Activated CD4-positive, alpha-beta T cell treated with anti-CD3 and anti-CD28 coated beads, Interleukin-2, amount 50 U/mL, for 4 hours (primary cell): ENCODE measurements around the gene HOXA3.

Source experiments
- DNase-seq, 2 experiments: peaks; one replicate each; pipeline ENCODE4 v3.0.0-alpha.2; 2020

HOXA3 gene

DNA sequence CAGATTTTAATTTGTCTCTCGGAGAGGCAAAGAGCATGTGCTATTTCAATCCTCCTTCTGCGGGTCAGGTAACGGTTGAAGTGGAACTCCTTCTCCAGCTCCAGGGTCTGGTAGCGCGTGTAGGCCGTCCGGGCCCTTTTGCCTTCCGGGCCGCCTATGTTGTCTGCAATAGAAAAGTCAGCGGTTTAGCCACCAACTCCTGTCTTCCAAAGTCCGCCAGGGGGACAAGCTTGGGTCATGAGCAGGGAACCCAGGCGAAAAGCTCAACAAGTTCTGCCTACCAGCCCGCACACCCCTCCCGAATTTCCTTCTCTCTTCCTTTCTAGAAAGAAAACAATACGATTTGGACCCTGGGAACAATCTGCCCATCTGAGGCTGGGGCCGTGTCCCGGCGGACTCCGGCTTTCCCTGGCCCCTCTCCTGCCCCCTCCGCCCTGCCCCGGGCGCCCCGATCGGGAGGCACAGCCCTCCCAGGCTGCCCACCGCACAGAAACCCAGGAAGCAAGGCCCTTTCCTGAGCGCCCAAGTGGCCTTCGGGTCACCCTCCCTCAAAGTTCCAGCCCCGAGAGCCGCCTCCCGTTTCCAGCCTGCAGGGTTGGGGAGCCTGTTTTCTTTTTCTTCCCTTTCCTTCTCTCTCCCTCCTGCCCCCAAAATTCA, 10.3 kb downstream of the HOXA3 start:
- no peak for DNase-seq

DNA sequence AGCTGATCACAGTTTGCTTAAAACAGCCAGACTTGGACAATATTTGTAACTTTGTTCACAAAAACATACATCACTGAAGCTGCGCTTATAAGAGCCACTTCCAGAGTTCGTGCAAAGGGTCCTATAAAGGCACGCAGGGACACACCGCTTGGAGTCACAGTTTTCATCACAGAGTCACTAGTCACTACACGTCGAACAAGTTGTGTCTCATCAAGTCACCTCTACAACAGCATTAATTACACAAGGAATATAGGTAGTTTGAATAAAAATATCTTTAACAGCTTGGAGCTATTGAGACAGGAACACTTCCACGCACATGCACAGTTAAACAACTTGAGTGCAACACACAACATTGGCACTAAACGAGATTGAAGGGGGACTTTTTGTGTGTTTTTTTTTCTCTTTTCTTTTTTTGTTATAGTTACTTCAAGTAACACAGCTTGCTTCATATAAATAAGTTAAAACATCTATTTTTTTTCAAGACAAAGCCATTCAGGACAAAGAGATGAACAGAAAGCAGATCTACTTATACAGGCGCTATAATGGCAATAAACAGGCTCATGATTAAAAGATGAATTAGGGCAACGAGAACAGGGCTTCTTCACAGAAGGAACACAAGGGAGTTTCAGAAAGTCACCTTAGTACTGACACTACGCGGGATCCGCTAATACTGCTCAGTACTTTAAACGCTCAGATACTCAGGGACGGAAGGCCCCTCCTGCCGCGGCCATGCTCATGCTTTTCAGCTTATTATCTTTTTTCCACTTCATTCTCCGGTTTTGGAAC, 11.1 kb downstream of the HOXA3 start:
- DNase-seq: no peak

DNA sequence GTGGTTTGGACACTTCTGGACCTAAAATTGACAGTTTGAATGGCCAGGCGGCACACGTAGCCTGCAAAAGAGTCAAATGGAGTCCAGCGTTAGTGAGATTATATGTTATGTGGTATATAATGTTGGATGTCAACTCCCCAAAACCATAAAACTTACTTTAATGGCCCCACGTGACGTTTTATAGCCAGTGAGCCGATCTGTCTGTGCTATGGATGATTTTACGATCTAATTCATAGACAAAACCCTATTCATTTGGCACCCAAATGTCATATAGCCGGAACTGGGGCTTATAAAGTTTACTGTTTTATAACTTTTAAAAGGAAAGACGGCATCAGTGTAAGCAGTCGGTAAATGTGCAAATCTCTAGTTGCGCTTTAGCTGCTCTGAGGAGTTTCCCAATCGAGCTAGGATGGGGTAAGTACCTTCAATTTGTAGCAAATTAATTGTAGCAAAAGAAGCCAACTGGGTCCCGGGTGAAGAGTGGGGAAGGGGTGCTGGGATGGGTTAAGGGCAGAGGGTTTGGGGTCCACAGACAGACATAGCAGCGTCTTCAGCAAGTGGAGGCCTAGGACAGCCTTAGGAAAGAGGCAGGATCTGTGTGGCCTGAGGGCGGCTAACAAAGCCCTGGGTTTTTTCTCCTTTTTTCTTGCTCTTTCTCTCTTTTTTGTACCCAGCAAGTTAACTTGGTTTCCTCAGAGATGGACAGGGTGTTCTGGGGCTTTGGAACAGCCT, 12.1 kb downstream of the HOXA3 start:
- no peak for DNase-seq

DNA sequence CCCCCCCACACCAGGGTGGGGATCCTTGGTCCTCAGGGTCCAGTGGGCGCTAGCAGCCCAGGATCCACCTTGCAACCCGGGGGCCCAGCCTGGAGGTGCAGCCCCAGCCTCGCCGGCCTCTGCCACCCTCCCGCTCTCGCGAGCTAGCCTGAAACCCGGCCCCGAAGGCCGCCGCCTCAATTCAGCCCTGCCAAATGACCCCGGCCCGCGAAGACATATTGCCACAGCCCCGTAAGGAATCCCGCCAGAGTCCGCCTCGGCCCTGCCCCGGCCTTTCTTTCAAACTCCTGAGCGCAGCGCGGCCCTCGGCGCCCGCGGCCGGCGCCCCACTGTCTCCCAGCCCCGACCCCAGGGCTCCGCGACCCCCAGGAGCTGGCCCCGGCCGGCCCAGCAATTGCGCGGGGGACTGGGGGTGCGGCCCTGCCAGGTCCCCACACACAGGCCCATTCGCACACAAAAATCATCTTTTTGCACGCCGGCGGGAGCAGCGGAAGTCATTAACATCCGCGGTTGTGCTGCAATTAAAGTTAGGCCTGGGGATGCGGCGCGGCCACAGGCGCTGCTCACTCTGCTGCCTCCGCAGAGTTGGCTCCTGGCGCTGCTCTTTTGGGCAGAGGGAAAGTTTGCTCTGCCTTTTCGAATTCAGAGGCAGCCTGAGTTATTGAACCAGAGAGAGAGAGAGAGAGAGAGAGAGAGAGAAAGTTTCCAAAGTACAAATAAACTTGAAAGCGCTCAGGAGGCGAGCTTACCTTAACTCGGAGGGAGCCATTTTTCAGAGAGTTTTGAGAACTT, 12.9 kb downstream of the HOXA3 start:
- DNase-seq: no peak

DNA sequence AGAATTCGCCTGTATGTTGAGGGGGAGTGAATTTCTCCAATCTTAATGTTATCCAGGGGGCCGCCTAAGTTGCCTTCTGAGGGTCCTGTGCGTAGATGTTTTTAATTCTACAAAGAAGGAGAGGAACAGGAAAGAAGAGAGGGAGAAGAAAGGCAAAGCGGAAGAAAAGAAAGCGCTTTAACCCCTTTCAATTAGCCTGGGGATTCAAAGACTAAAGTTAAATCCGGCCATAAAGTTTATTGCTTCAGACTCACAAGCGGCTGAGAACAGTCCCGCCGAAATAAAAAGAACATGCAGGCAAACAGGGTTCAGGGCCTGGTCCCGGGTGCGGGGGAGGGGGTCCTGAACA, 13.4 kb downstream of the HOXA3 start:
- no peak for DNase-seq

DNA sequence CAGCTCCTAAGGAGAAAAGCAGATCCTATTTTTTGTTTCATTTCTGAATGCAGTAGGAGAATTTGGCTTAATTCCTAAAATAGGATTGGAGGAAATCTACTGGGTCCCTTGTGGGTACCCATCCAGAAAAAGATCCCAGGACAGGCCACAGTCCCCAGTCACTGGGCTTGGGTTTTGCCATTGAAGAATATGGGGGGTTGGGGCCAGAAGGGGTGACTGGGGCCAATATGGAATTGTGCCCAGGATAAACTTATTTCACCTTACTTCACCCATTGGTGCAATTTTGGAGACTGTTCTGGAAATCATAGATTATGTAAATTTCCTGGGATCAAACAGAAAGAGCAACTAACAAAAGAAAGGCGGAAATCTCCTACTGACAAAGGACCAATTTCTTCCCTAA, 13.9 kb downstream of the HOXA3 start:
- no peak for DNase-seq

DNA sequence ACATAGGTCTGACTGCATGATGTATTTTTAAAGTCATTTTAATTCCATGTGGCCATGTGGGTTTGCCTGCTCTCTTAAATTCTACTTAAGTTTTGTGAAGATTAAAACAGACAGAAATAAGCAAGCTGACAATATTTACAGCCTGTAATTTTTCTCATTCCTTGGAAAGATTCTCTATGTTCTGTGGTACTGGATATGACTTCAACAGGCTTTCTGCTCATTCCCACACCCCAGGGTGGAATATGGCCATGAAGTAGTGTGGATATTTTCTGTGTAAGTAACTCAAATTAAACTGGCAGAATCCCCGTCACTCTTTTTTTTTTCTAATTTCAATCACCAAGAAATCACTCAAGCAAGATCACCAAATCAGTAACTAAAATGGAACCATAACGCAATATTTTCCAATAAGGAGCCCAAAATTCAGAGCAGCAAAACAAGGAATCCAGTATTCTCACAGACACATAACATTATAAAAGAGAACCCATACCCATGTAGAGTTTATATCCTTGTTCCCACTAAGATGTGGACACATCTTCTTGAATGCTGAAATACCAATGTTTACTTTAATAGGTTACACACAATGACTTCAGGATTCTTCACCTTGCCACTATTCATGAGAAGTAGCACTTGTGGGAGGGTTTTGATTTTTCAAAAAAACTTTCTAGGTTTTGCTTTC, 14.6 kb downstream of the HOXA3 start:
- DNase-seq: no peak

DNA sequence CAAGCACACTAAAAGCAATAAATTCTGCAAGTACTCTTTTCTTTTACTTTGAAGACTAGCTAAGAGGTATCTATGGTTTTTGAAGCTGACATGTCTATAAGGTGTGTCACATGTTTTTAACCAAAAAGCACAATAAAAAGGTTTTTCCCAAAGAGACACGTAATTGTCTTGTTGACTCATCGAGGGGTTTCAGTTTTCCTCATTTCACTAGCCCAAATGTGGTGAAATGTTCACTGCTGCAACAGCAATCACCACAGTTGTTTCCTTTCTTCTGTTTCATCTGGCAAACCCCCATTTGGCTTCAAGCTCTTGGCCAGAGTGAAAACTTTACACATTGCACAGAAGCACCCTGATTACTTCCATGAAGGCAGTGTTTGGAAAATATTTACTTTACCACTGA, 18.0 kb downstream of the HOXA3 start:
- DNase-seq: no peak

DNA sequence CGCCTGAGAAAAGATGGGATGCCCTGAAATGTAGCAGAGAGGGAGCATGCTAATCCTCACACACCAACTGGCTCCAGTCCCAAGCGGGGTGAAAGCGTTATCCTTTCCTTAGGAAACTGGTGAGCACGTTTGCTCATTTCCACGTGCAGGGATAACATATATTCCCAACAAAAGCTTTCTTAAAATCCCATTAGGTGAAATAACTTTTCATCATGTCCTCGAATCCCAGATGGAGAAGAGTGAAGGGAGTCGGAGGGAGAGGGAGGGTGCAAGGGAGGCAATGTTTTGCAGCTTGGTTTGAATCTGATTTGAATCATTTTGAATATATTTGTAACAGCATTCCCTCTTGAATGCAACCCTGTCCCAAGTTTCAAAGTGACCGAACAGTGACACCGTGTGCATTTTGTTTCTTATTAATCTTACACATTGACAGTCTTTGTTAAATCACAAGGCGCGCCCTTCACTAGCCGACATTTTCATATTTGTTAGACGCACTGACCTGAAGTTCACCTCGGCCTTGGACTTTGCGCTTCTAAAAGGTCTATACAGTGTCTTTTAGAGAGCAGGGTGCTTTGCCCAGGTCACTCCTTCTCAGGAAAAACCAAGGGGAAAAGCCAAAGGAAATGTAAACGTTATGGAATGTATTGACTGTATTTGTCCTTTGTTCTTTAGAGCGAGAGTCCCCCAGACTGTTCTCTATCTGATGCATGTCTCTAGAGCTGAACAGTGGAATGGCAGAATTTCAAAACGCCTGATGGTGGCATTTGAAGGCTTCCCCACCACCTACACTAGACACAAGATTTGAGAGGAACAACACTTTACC, 18.8 kb downstream of the HOXA3 start:
- no peak for DNase-seq

DNA sequence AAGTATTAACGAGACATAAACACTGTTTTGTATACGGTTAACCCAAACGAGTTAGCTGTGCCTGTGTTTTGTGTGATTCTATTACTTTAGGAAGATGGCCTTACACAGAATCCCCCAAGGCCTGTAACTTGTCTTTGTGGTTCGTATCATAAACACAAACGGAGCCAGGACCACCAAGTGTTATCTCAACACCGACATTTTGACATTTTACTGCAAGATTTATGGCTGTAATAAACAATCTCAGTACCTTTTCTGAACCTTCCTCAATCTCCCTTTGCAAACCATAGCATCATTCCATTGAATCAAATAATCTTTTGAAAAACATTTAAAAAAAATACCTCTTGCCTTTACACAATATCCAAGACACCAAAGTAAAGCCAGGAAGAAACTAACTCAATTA, 19.4 kb downstream of the HOXA3 start:
- DNase-seq: no peak

DNA sequence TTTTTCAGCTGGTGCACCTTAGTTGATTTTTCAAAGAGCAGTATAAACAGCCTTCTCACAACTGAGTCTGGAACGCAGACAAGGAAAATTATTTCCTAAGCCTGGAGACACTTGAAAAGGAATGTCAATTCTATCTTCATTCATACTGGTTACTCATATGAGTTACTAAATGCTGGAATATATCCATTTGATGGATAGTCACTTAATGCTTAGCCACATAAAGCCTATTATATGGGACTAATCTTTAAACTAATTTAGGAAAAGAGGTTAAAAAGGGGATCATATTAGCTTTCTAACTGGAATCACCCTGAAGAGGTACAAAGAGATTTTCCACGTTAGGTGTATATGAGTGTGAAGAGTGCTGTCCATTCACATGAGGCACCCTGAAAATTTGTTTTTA, 20.2 kb downstream of the HOXA3 start:
- DNase-seq: no peak

DNA sequence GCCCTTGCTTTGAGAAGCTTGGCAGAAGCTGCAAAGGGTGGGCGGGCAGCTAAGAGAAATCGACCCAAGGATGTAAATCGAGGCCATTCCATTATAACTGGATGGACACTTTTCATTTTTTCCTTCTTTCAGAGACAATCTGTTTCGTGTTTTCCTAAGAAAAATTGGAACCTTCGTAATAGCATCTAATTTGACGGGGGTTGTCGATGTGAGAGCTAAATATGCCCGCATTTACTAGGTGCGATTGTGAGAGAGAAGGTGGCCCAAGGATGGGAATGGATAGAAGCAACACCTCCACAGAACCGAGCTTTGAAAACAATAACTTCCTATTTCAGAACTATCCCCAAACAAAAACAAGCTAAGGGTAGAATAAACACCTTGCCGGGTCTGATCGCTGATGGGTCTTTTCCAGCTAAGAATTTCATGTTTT, 21.0 kb downstream of the HOXA3 start:
- DNase-seq: no peak

DNA sequence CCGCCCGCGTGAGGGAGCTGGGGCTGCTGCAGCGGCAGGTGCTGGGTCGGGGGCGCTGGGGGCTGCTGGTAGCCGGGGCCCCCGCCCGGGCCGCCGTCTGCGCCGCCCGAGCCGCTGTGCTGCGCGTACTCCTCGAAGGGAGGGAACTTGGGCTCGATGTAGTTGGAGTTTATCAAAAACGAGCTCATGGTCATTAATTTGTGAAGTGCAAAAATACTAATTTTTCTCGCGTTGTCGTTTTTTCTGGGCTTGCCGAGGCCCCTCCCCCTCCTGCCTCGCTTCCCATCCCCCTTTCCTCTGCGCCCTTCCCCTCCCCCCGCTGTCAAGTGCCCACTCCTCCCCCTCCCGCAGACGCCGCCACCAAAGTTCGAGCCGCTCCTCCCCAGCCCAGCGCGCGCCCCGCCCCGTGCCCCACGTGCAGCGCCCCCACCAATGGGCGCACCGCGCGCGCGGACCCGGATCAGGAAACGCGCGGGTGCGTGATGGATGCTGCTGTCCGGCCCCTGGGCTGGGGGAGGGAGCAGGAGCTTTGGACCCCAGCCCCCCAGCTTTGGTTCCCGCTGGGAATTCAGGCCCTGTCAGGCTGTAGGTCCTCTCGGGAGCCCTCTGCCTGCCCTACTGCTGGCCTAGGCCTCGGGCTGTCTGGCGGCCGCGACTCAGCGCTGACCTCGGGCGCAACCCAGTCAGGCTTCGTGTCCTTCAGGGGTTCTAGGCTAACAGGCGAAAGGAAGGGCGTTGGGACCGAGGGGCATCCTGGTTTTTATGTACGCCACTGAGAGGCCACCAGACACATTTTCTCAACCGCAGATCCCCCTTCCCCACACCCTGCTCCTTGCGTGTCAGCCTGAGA, 21.6 kb downstream of the HOXA3 start, which contains the start of gene HOXA4:
Gene HOXA4, minus strand, starts transcription at position 218 of the 850 bp plus-strand sequence. Its CDS starts 24 bp downstream, at position 194.
- DNase-seq: peak; percentile 73 to 76

DNA sequence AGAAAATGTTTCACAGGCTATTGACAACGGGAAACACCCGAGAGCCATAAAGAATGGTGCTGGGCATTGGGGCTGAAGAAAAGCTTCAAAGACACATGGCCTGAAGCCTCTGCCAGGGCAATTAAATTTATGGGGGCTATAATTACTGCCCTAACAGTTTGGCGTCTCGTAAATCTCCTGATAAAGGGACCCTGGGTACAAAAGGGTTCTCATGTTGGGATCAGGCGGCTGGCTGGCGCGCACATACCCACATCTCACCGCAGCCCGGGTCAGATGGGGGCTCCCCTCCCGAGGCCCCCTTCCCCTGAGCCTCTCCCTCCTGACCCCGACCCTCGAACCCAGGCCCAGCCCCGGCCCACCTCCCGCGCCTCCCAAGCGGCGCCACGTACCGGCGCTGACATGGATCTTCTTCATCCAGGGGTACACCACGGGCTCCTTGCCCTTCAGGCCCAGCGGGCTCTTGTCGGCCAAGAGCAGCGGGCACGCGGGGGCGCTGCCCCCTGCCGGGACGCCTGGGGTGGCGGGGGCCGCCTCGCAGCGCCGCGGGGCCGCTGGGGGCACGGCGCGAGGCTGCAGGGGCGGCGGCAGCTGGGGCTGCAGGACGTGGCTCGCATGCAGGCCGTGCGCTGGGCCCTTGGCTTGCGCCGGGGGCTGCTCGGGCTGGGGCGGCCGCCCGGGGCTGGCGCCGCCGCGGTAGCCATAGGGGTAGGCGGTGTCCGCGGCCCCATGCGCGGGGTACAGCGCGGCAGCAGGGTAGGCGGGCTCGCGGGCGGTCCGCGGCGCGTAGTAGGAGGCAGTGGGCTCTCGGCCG, 22.4 kb downstream of the HOXA3 start:
- no peak for DNase-seq

DNA sequence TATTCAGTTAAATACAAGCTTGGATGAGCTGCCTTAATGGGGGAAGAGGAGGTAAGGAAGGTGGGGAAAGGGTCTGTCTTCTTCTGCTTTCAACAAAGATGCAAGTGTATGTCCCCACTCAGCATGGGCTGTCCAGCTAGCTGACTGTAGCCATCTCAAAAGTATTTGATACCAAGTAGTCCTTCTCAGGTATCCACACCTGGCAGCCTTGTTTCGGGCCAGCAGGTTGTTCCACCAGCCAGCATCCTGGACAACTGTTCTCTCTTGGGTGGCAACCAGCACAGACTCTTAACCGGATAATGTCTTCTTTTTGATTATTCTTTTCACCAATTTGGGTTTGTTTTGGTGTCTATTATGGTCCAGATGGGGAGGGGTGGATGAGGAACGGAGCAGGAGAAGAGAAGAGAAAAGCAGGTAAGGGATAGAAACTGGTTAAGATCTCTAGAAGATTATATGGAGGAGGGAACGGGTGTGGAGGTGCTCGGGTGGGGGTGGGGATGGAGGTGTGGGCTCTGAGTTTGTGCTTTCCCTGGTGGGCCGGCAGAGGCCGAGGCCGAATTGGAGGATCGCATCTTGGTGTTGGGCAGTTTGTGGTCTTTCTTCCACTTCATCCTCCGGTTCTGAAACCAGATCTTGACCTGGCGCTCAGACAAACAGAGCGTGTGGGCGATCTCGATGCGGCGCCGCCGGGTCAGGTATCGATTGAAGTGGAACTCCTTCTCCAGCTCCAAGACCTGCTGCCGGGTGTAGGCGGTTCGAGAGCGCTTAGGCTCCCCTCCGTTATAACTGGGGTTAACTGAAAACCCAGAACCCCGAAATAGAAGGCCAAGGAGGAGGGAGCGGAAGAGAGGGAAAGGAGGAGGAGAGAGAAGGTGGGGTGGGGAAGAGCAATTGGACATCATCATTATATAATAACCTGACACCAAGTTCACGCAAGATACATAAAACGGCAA, 23.3 kb downstream of the HOXA3 start:
- DNase-seq: no peak

DNA sequence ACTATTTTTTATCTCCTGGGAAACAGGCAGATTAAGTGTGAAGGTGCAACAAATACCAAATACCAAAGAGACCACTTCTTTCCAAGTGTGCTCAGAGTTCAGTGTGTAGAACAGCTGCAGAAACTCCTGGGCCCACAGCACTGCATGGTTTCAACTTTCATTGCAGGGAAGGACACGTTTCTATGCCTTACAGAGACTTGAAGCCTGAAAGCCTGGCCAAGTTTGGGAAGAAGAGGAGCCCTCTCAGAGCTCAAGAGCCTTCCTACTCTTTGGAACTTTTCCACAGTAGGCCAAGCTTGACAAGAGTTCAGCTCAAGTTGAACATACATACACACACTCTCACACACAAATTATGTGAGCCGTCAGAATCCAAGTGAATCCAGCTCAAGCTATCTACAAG, 24.3 kb downstream of the HOXA3 start:
- no peak for DNase-seq

DNA sequence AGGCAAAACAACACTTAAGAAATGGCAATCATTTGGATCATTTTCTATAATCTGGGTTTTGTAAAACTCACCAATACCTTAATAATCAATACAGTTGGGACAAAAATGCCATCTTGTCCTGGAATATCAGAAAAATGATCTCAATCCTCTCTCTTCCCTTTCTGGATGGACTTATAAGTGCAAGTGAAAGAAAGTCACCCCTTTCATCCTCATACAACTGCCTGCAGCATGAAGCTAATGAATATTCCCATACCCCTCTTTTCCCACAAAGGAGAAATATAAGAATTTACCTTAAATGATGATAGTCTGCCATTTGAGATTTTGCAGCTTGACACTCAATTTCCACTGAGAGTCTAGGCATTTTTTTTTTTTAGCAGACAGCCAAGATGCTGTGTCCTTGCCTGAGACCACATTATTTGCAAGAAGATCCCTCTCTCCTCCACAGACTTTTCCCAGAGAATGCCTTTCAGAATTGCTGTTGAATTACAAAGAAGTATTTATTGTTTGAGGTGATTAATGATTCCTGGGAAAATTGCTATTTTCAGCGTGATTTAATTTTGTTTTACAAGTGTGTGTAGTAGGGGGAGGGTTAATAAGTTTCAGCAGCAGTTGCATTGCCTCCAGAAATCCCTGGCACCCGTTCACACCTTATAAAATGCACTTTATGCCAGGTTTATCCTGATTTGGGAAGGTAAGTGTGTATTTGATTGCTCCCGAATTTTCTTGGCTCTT, 25.6 kb downstream of the HOXA3 start:
- DNase-seq: no peak

DNA sequence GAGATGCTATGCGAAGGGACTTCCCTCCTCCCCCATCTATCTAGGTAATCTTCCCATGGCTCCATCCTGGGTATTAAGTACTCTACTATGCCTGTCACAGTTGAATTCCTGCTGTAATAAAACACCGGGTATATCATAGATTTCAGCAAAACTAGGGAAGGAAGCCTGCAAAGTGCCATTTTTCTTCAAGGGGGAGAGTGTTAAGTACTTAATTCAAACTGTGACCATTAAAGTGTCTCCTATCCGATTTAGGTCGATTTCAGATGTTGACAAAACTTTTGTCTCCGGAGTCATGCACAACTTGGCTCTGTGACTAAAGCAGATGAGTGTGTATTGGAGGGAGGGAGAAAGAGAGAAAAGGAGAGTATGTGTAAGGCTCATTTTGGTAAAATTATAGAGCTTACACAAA, 26.4 kb downstream of the HOXA3 start:
- no peak for DNase-seq
